AG04449 (cell line): ENCODE data around the gene APOE.

ENCODE experiments used
- CTCF ChIA-PET: fragments of 350-600 bp; formaldehyde crosslinking; extraction: SDS; loops from one replicate; lab custom pipeline; 2021; ENCODE audit warnings: antibody characterized with exemption; lab: Yijun Ruan, JAX
- POLR2A ChIA-PET: fragments of 400-600, 350-600 bp; formaldehyde crosslinking; extraction: SDS; loops from one replicate; lab custom pipeline; 2020; ENCODE audit warnings: antibody characterized with exemption, inconsistent platforms; lab: Yijun Ruan, JAX
- DNase-seq: peaks from one replicate; pipeline ENCODE4 v3.0.0-alpha.2; 2010; ENCODE audit warnings: low read depth, low spot score
- H3K4me3 ChIP-seq: 2 replicates; pipeline ENCODE4 v1.5.1; 2011; ENCODE audit warnings: low read depth, mild to moderate bottlenecking, control low read depth, low read length
- CTCF ChIP-seq: IDR thresholded peaks from one replicate; pipeline ENCODE4 v1.5.1; 2011; ENCODE audit warnings: mild to moderate bottlenecking, moderate library complexity, low read length, control low read depth, inconsistent platforms; ENCODE audit not compliant: insufficient read depth; ENCODE audit errors: missing control alignments

APOE gene

GRCh38 chr19:44927746-44928145, 22.1 kb downstream of the APOE start:
- DNase-seq: no peak
- no peak overlapping the region for H3K4me3 ChIP-seq
- TF ChIP-seq CTCF: no peak
- ChIA-PET CTCF (interaction anchor here (1.0 kb wide), 1 partner anchor 24 kb away, joined by 3 read pairs; no protein-coding TSS in a partner anchor), POLR2A (no interaction called here)

- no peak for DNase-seq
- TF ChIP-seq CTCF: no peak
- ChIA-PET CTCF (interaction anchor here (1.3 kb wide), 1 partner anchor 26 kb away, joined by 4 read pairs; no protein-coding TSS in a partner anchor), POLR2A (no interaction called here)
- H3K4me3 ChIP-seq: no peak overlapping the region
Measured at GRCh38 chr19:44930088-44930487, 24.5 kb downstream of the APOE start.

GRCh38 chr19:44931541-44931940, 25.9 kb downstream of the APOE start:
- DNase-seq: no peak
- CTCF ChIA-PET: interaction anchor here (1.1 kb wide), 1 partner anchor 21 kb away, joined by 4 read pairs; no protein-coding TSS in a partner anchor
- no peak for TF ChIP-seq CTCF
- POLR2A ChIA-PET: no interaction called here
- H3K4me3 ChIP-seq: no peak overlapping the region

- no peak for TF ChIP-seq CTCF
- CTCF ChIA-PET: interaction anchor here (1.2 kb wide), 1 partner anchor 35 kb away, joined by 3 read pairs; no protein-coding TSS in a partner anchor
- no peak for DNase-seq
- POLR2A ChIA-PET: no interaction called here
- no peak overlapping the region for H3K4me3 ChIP-seq
Measured at GRCh38 chr19:44939668-44940067, 34.1 kb downstream of the APOE start.

- CTCF ChIA-PET: no interaction called here
- no peak within 1 kb of the TSS for H3K4me3 ChIP-seq
Measured at GRCh38 chr19:44942067-44942571, 36.5 kb downstream of the APOE start, which contains the start of gene APOC4. TSS of gene APOC4 (plus strand) at chr19:44942237. CDS start at chr19:44942278, 41 bp downstream.

GRCh38 chr19:44943801-44944249, 38.2 kb downstream of the APOE start:
- H3K4me3 ChIP-seq: no peak overlapping the region
- ChIA-PET CTCF (no interaction called here), POLR2A (no interaction called here)
- TF ChIP-seq CTCF: no peak
- DNase-seq: no peak

More at GRCh38 chr19:44942067-44942571, 36.5 kb downstream of the APOE start, which contains the start of gene APOC4:
- TF ChIP-seq CTCF: no peak
- POLR2A ChIA-PET: no interaction called here
- no peak for DNase-seq
